GM12872 (cell line): ENCODE data around the gene PPP5C.

Experiments used
- TF ChIP-seq, protein P1 (sequence below): IDR thresholded peaks from 3 replicates; pipeline ENCODE4 v1.5.1; 2011; ENCODE audit warnings: low read depth, mild to moderate bottlenecking, low read length, moderate library complexity; ENCODE audit not compliant: insufficient read depth

PPP5C gene

GRCh38 chr19:46346821-46347571, at the start of gene PPP5C:
TSS of gene PPP5C (plus strand) at chr19:46347087. CDS start at chr19:46347097, 10 bp downstream.
- TF ChIP-seq, protein P1, sequence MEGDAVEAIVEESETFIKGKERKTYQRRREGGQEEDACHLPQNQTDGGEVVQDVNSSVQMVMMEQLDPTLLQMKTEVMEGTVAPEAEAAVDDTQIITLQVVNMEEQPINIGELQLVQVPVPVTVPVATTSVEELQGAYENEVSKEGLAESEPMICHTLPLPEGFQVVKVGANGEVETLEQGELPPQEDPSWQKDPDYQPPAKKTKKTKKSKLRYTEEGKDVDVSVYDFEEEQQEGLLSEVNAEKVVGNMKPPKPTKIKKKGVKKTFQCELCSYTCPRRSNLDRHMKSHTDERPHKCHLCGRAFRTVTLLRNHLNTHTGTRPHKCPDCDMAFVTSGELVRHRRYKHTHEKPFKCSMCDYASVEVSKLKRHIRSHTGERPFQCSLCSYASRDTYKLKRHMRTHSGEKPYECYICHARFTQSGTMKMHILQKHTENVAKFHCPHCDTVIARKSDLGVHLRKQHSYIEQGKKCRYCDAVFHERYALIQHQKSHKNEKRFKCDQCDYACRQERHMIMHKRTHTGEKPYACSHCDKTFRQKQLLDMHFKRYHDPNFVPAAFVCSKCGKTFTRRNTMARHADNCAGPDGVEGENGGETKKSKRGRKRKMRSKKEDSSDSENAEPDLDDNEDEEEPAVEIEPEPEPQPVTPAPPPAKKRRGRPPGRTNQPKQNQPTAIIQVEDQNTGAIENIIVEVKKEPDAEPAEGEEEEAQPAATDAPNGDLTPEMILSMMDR: peak; percentile 98

- TF ChIP-seq, protein P1: 0 out of 3 replicates have a peak, but pooled peaks have one; percentile 3
Observed at GRCh38 chr19:46297700-46298478, 49.0 kb upstream of the PPP5C start.

DNA sequence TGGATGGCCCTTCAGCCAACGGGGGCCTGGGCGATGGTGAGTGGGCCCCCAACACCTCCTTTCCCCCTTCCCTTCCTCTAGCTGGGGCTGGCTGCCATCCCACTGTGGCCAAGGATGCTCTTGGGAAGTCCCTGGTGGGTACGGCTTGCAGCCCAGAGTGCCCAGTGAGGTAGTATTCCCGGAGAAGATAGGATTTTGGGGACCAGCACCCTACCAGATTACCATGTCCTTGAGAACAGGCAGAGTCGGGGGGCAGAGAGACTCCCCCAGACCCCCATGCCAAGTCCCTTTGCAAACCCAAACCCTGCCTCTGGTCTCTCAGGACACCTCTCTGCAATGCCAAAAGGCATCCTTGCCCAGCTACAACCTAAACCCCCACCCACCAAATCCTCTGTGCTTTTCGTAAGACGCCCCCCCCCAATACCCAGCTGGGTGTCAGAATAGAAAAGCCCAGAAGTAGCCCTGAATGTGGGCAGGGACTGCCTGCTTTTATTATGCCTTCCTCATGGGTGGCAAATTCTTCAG, 48.3 kb upstream of the PPP5C start:
- TF ChIP-seq, protein P1: no peak

DNA sequence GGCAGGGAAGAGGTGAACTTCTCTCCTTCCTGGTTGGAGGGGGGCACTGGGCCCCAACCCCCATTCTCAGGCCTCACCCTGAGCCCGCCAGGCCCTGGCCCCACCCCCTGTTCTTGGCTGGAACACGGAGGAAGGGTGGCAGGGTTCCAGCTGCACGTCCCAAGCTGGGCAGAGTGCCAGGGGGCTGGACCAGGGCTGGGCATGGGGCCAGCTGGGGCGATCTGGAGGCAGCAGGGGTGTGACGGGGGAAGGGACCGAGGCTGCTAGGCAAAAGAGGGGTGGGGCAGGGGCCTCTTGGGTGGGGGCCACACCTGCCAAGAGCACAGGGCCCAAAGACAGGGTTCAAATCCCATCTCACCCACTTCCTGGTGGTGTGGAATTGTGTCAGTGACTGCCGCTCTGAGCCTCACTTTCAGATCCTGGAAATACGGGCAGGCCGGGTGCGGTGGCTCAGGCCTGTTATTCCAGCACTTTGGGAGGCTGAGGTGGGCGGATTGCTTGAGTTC, 47.8 kb upstream of the PPP5C start:
- TF ChIP-seq, protein P1: no peak

DNA sequence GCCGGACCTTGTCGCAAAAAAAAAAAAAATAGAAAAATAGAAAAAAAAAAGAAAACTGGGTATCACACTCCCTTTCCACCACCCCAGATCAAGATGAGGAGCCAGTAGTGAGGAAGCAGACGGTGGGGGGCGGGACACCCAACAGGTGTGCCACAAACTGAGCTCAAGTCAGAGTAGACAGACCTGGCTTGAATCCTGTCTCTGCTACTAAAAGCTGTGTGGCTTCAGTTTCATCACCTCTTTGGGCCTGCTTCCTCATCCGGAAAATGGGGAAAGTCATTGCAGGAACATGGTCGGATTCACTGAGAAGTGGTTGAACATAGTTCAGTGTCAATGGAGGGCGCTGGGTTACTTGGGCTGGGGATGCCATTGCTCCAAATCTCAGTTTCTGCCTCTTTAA, 47.2 kb upstream of the PPP5C start:
- TF ChIP-seq, protein P1: no peak

GRCh38 chr19:46303322-46303690, 43.6 kb upstream of the PPP5C start:
- TF ChIP-seq, protein P1: no peak
